HG03280 (cell line): ENCODE data around the gene LDLRAP1.

Experiments
- ATAC-seq: cut with Tn5 transposase; IDR thresholded peaks from one replicate; pipeline ENCODE4 v1.9.1; 2021; ENCODE audit warnings: mild to moderate bottlenecking, moderate library complexity; ENCODE audit not compliant: unreplicated experiment

The LDLRAP1 gene

DNA sequence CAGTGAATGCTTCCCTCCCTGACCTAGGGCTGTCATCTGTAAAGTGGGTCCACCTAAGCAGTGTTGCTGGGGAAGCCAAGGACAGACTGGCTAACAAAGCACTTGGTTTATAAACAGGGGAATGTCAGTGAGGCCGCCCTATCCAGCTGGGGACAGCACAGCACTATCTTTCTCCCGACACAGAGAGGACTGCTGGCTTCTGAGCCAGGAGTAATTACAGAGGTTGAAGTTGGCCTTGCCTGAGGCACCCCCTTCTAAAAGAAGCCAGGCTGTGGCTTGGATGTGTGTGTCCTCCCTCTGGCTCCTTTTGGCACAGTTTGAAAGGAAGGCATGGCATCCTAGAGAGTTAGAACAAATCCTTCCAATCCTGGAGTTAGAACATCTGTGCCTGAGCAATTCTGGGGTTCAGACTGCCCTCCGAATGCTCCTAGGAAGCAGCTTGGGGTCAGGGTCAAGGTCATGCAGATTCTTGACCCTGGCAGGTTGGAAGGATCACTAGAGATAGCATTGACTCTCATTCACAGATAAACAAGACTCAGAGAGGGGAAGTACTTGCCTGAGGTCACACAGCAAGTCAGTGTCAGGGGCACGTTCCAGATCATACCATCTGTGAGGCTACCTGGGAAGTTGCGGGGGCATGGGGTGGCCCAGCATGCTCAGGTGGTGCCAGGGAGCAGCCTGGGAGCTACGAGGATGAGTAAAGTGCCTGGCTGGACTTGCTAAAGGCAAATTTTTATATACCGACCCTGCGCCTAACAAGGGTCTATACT lies 1.3 kb upstream of the LDLRAP1 start:
- no peak for ATAC-seq

DNA sequence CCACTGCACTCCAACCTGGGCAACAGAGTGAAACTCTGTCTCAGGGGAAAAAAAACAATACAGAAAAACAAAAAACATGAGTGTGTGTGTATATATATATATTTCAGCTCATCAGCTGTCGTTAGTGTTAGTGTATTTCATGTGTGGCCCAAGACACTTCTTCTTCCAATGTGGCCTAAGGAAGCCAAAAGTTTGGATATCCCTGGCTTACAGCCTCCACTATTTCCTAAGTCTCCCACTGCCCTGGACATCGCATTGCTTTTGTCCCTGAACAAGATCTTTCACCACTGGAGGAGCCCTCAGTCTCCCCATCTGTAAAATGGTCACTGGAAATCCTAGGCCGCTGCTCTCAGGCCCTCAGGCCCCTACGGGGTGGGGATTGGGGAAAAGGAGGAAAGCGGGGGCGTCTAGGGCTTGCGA lies 391 bp upstream of the LDLRAP1 start:
- ATAC-seq, result no peak

DNA sequence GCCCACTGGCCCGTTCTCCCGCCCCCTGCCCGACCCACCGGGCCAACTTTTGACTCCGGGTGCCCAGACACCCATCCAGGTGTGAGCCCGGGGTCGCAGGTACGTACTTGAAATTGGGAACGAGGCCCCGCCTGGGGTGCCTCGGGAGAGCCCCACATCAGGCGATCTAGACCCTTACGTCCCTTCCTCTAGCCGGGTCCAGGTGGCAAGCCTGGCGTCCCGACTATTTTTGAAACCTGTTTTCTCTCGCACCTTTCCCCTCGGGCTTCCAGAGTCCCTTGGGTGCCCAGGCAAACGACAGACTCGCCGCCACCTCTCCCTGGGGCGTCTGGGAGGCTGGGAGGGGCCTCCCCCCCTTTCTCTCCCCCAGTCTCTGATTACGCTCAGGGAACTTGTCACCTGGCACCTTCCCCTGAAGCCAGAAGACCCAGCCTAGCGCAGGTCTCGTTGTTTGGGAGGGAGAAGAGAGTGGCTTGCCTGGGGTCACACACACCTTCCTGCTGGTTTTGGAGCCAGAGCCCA lies 898 bp downstream of the LDLRAP1 start:
- ATAC-seq, result no peak

DNA sequence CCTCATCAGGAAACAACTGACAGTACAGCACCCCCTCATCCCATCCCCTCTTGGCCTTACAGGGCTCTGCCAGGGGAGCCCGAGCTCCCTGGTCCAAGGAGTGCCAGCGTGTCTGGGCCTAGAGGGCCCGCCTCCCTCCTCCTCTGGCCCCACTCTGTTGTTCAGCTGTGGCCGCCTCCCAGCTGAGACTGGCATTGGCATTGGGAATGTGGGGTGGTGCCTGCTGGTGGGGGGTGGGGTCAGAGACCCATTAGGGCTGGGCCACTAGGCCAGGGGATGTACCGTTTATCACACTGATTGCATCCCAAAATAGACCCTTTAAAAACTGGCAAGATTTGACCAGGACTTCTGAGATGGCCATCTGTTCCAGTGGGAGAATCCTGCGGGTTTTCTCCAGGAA lies 1.4 kb downstream of the LDLRAP1 start:
- no peak for ATAC-seq

DNA sequence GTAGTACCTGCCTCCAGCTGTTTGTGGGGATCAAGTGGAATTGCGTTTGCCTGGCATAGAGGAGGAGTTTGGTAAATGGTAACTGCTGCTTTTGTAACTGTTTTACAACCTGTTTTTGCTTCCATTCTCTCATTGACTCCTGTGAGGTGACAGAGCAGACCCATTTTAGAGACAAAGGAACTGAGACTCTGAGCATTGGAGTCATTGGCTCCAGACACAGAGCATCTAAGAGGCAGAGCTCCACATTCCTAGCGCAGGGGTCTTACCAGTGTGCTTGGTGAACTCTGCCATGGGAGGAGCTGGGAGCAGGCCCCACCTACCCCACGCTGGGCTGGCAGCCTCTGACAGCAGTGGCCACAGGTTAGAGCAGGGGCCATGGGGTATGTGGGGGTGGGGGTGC lies 2.4 kb downstream of the LDLRAP1 start:
- no peak for ATAC-seq

DNA sequence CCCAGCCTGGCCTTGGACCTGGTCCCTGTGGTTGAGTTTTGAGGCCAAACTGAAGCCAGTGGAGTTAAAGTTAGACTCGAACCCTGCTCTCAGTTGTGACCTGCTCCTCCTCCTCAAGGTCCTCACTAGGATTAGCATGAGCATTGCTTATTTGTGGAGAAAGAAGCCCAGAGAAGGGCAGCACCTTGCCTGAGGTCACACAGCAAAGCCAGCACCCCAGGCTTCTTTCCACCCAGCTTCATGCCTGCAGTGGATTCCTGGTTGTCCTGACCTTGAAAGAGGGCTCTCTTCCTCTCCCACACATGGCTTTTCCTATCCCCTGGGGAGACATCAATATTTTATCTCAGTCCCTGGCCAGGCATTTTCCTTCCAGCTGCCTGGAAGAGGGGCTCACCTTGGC lies 2.8 kb downstream of the LDLRAP1 start:
- ATAC-seq, result no peak

DNA sequence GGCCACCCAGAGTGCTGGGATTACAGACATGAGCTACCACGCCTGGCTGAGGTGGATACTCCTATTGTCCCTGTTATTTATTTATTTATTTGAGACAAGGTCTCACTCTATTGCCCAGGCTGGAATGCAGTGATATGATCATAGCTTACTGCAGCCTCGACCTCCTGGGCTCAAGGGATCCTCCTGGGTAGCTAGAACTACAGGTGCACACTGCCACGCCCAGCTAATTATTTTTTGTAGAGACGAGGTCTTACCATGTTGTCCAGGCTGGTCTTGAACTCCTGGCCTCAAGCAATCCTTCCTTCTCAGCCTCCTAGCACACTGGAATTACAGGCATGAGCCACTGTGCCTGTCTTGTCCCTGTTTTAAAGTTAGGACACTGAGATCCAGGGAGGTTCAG lies 5.2 kb downstream of the LDLRAP1 start:
- no peak for ATAC-seq

DNA sequence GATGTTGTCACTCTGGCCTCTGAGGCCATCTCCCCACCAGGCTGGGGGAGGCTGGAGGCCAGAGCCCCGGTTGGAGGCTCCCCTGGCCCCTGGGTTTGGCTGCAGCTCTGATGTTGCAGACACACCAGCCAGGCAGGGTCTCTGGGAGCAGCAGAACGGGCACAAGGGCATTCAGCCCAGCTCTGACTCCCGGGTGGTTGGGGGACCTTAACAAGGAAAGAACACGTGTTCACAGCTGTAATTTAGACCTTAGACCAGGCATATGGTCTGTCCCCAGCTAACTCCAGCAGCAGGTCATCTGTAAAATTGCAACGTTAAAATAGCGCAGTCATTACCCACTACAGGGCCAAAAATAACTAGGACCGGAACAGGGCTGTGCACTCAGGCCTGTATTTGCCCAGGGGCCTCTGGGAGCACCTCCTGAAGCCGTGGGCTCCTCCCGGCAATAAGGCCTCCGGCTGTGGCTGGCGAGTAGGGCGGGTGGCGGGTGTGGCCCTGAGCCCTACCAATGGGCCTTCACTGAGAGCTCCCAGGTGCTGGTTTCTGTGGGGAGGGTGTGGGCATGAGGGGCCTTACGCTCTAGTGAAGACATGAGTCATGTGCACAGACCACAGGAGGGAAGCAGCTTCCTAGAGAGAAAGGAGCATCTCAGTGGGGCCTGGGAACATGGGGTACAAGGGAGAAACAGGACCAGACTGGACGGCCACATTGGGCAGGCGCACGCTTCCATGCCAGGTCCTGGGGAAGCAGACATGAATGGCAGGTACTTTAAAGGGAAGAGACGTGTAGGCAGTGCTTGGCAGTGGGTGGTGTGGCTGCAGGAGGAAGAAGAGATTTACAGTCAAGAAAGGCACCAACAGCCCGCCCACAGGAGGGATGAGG lies 6.1 kb downstream of the LDLRAP1 start:
- ATAC-seq, result peak; percentile 91

DNA sequence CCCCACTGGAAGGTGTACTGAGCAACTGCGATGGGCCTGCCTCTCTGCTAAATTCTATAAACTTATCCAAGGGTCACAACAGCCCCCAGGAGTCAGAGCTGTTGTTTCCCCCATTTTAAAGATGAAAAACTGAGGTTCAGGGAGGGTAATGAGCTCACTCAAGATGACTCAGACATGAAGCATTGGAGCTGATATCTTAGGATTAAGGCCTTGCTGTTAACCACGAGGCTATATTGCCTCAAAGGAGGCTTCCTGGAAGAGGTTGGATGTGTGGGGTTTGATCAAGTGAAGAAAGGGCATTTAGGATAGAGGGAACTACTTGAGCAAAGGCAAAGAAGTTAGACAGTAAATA lies 6.7 kb downstream of the LDLRAP1 start:
- no peak for ATAC-seq

DNA sequence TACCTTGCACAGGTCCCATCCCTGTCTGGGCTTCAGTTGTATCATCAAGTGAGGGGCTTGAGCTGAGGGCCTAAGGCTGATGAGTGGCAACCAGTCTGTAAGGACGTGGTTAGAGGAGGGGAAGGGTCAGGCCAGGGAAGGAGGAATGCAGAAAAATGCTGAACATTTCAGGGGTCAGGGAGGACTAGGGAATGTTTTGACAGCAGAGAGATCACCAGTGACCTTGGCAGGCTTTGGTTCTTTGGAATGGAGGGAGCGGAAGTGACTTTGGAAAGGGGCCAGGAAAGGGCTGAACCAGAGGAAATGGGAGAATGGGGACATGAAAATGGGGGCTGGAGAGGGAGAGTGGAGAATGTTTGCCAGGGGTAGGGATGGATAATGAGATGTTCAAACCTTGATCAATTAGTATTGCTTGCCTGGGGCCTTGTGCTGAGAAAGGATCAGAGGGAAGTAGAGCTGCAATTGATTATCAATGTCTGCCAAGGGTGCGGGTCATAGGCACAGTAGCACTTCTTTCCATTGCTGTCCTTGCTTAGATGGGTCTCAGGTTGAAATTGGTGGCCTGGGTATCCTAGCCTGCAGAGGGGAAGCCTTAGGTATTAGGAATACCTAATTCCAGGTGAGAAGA lies 7.4 kb downstream of the LDLRAP1 start:
- no peak for ATAC-seq

DNA sequence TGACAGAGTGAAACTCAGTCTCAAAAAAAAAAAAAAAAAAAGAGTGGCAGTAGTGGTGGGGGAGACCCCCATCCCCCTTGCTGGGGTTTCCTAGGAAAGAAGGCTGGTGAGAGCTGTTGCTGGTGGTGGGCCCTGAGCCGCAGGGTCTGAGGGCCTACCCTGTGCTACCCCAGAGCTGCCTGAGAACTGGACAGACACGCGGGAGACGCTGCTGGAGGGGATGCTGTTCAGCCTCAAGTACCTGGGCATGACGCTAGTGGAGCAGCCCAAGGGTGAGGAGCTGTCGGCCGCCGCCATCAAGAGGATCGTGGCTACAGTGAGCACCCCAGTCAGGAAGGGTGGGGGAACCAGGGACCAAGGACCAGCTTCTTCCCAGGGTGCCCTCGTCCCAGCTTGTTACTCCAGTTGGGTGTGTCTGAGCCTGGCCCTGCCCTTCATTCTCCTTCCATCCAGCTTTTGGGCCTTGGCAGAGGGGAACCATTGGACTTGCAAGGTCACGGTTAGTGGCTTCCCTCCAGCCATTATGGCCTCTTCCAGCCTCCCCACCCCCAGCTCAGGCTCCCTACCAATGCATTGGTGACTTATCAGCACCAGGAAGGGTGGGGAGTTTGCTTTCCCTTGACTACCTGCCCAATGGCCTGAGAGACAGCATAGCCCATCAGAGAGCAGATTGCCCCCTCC lies 10.5 kb downstream of the LDLRAP1 start:
- ATAC-seq, result no peak

DNA sequence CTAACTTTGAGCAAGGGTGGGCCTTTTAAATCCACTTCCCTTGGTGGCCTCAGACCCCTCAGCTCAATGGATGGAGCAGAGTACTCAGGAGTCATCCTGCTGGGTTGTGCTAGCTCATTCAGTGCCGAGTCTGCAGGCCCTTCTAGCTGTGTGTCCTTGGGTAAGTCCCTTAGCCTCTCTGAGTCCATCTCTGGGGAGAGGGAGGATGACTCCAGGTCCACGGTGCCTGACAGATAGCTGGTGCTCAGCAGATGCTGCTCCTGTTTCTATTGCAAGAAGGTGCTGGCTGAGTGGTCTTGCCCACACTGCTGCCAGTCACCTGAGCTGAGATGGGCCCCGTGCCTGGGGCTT lies 11.0 kb downstream of the LDLRAP1 start:
- ATAC-seq, result no peak

DNA sequence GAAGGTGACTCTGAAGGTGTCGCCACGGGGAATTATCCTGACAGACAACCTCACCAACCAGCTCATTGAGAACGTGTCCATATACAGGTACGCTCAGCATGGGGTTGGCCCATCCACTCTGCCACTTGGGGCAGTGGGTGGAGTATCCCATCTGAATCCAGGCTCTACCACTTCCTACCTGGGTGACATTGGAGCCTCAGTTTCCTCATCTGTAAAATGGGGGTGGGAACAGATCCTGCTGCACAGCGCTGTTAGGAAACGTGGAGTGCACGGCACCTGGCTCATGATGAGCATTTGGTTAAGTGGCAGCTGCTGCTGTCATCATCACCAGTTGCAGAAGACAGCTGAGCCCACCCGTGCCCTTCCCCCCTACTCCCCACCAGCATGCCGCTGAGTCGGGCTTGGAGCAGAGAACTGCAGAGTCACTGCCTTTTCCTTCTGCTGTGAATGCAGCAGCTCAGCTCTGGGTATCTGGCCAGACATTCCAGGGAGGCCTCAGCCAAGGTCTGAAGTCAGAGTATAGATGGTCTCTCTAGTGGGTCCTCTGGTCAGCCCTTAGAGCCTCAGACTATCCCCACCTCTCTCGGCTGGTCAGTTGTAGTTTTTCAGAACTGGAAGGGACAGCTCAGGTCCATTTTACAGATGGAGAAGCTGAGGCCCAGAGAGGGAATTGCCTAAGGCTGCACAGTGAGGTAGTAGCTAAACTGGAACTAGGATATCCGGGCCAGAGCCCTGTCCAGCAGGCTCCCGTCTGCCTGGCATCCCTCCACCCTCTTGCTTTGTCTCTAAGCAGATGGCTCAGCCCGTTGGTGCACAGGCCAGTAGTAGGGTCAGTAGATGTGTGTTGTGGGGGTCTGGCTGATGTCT lies 11.7 kb downstream of the LDLRAP1 start:
- no peak for ATAC-seq

DNA sequence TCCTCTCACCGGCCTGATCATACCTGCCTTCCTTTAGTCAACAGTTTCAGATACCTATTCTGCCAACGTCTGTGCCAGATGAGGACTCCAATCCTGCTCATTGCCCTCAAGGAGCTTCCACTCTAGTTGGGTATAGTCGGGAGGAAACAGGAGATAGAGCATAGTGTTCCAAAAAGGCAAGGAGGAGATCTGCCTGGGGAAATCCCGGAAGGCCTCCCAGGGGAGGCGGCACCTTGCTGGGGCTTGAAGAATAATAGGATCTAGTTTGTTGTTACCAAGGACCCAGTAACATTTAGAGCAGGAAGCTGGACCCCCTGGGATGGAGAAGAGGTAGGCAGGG lies 12.3 kb downstream of the LDLRAP1 start:
- ATAC-seq, result no peak

DNA sequence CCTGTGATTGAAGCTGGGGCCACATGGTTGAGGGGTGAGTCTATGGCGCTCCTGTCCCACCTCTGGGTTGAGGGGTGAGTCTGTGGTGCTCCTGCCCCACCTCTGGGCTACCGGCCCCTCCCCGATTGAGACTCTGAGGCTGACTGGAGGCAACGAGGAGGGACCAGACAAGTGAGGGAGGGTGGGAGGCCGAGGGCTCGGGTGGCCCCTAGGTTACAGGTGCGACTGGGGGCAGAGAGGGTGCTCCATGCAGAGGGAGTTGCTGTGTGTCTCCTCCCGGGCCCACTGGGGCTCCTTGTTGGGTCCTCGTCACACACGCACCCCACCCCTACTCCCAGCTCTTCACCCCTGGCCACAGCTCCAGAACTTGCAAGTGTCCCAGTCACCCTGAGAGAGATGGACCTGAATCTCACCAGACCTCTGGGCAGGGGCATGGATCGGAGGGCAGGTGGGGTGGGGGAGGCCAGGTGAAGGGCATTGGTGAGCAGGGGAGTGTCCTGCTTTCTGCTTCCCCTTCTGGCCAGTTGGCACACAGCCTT lies 12.8 kb downstream of the LDLRAP1 start:
- ATAC-seq, result no peak

DNA sequence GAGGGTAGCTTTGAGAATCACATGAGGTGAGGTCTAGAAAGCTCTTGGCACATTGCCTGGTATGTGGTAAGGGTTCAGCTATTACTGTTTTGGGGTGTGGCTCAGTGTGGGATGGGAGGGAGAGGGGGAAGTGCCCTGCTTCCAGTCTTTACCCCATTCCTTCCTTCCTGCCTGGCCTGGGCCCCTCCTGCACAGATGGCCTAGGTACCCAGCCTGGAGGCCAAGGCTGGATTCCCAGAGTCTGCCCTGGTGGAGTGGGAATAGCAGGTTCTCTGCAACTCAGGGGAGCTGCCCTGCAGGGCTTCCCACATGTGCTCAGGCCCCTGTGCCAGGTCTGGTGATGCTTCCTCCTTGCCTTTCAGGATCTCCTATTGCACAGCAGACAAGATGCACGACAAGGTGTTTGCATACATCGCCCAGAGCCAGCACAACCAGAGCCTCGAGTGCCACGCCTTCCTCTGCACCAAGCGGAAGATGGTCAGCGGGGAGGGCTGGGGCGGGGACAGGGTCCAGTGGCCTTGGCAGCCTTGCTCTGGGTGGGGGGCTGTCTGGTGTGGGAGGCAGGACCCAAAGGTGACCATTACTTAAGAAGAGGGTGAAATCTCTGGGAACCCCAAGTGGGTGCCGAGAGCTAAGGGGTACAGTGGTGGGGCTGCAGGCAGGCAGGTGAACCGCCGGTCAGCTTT lies 13.5 kb downstream of the LDLRAP1 start:
- no peak for ATAC-seq

DNA sequence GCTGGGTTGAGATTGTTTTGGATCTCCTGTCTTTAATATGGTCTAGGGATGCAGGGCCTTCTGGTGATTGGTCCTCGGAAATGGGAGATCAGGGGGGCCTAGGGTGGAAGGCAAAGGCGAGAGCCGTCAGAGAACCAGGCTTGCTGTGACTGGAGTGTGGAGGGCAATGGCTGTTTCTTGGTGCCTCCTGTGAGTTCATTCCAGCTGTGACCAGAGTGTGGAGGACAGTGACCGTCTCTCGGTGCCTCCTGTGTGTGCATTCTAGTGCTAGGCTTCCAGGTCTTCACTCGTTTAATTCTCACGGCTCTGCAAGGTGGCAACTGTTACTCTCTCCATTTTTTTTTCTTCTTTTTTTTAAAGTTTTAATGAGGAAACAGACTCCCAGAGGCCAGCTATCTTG lies 14.1 kb downstream of the LDLRAP1 start:
- ATAC-seq, result no peak

DNA sequence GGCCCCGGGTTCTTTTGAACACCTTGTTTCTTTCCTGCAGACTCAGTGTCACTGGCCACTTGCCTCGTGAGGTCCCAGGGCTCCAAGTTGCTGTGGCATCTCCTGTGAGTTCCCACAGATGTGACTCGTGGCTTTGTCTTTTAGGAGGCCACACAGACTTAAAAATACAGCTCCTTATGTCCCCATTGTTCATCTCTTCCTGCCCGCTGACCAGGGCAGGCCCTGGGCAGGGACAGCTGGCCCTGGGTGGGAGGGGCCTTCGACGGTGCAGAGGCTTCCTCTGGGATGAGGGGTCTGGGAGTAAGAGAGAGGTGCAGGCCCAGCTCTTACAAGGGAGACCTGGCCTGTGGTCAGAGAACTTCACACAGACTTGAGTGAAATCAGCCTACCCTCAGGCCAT lies 15.6 kb downstream of the LDLRAP1 start:
- ATAC-seq, result no peak

DNA sequence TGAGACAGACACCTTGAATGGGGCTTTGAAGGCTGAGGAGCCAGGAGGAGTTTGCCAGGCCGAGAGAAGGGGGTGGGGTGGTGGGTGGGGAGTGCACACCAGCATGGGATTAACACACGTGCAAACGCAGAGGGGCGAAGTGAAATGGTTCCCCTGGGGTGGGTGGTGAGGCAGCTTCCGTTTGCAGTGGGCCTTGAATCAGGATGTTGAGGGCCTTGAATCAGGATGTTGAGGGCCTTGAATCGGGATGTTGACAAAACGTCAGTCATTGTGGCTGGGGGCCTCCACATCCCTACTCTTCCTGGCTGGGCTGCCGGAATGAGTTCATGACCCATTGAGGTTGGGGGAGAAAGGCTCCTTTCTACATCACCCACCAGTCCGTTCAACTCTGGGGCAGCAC lies 16.6 kb downstream of the LDLRAP1 start:
- ATAC-seq, result no peak

DNA sequence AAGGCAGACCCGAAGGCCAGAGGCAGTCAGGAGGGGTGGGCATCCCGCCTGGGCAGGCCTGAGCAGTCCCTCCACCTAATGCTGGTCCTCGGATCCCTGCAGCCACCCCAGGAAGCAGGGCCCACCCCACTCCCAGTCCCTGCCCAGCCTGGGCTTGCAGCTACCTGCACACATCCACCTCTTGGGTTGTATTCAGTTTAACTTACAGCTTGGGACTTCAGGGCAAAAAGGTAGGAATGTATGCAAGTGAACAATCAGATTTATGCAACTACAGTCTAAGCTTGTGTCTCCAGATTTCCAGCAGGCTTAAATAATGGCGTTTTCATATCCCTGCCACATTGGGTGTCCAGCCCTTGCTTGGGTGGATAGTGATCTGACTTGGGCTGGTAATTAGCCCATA lies 17.4 kb downstream of the LDLRAP1 start:
- ATAC-seq, result no peak
